ENCODE results near the gene UCN3.

UCN3 gene

GRCh38 chr10:5349362-5349761 is 15.4 kb upstream of the UCN3 start:
- DNase-seq (ENCODE audit: low read depth): no peak
- no peak for TF ChIP-seq CTCF (IDR thresholded peaks at IDR 0.05; ENCODE audit: control insufficient read depth, extremely low read depth, insufficient read depth)
- H3K4me3 ChIP-seq (ENCODE audit: low read depth, low read length): no peak overlapping the region

- TF ChIP-seq CTCF (IDR thresholded peaks at IDR 0.05; ENCODE audit: control insufficient read depth, extremely low read depth, insufficient read depth): no peak
- no peak overlapping the region for H3K4me3 ChIP-seq (ENCODE audit: low read depth, low read length)
- no peak for DNase-seq (ENCODE audit: low read depth)
These were observed 10.7 kb upstream of the UCN3 start for GRCh38 chr10:5354068-5354467.

- DNase-seq (ENCODE audit: low read depth): no peak
- no peak overlapping the region for H3K4me3 ChIP-seq (ENCODE audit: low read depth, low read length)
- TF ChIP-seq CTCF (IDR thresholded peaks at IDR 0.05; ENCODE audit: control insufficient read depth, extremely low read depth, insufficient read depth): no peak
These were observed 9.0 kb upstream of the UCN3 start for GRCh38 chr10:5355594-5356301.

- DNase-seq (ENCODE audit: low read depth): no peak
- H3K4me3 ChIP-seq (ENCODE audit: low read depth, low read length): no peak overlapping the region
- TF ChIP-seq CTCF (IDR thresholded peaks at IDR 0.05; ENCODE audit: control insufficient read depth, extremely low read depth, insufficient read depth): no peak
These were observed 8.4 kb upstream of the UCN3 start for GRCh38 chr10:5356302-5356763.

GRCh38 chr10:5360318-5360915 is 4.3 kb upstream of the UCN3 start:
- DNase-seq (ENCODE audit: low read depth): peak; percentile 67
- no peak for TF ChIP-seq CTCF (IDR thresholded peaks at IDR 0.05; ENCODE audit: control insufficient read depth, extremely low read depth, insufficient read depth)
- H3K4me3 ChIP-seq (ENCODE audit: low read depth, low read length): no peak overlapping the region

GRCh38 chr10:5361966-5362365 is 2.8 kb upstream of the UCN3 start:
- no peak for TF ChIP-seq CTCF (IDR thresholded peaks at IDR 0.05; ENCODE audit: control insufficient read depth, extremely low read depth, insufficient read depth)
- no peak for DNase-seq (ENCODE audit: low read depth)
- H3K4me3 ChIP-seq (ENCODE audit: low read depth, low read length): no peak overlapping the region

Measured in LNCaP clone FGC (cell line).